ENCODE measurements around the gene LPCAT3. TPM values are rescaled to one million over a fixed set of nuclear protein-coding genes. Genes with fewer than 3 reads are reported as not detected.

LPCAT3 gene
- total RNA-seq, 1 experiment from 2014 or later: 45.8 TPM

GRCh38 chr12:6963016-6963731, 55.1 kb downstream of the LPCAT3 start:
- Histone ChIP-seq H3K27ac (ENCODE audit: low read depth, low read length) (peak overlapping the region; percentile 97), H3K79me2 (ENCODE audit: insufficient read depth, low read length) (peaks cover 50% of the 10 kb centered on the region), H3K9me2 (ENCODE audit: insufficient read depth) (no peaks in the 10 kb centered on the region), H4K20me1 (ENCODE audit: insufficient read depth) (peaks cover 8% of the 10 kb centered on the region; the same call in 1 of the 2 replicates), H3K36me3 (ENCODE audit: control insufficient read depth in 1 of 2, insufficient read depth in 2 of 2, low read length in 2 of 2) (peaks cover 10 to 27% of the 10 kb centered on the region in 2 experiments; a peak in 2 of 4 replicates), H2AFZ (ENCODE audit: low read depth, low read length, poor library complexity, severe bottlenecking) (no peak overlapping the region), H3K9me3 (ENCODE audit: control insufficient read depth in 1 of 2, insufficient read depth in 1 of 2, low read depth in 1 of 2, low read length in 2 of 2) (no peaks in the 10 kb centered on the region), H3K9ac (ENCODE audit: low read length) (peak overlapping the region; percentile 100), H3K4me3 (replicated peaks in 1 of 2; ENCODE audit: low read depth in 1 of 2, low read length in 2 of 2) (peak overlapping the region; percentile 96 to 99), H3K4me1 (ENCODE audit: control insufficient read depth in 1 of 2, insufficient read depth in 2 of 2, low read length in 2 of 2) (peaks cover 29 to 67% of the 10 kb centered on the region in 2 experiments), H3K4me2 (ENCODE audit: low read length) (peak overlapping the region; percentile 87), H3K27me3 (ENCODE audit: insufficient read depth, low read length) (no peaks in the 10 kb centered on the region)
- DNase-seq (ENCODE audit: low read depth, low spot score) (peak; percentile 89), ATAC-seq (peak; percentile 72)
- ChIA-PET POLR2A (interaction anchor here (1.1 to 9.9 kb wide), 11 partner anchors 16 to 240 kb away, joined by 3 to 269 read pairs (median 9); partner anchors contain the start of genes C12orf57, C1RL, COPS7A and LPCAT3), RAD21 (ENCODE audit: low non-redundant PET in 1 of 2, low total read pairs in 2 of 2, uncharacterized antibody in 2 of 2, unreplicated experiment in 2 of 2) (interaction anchor here in 1 of 2 experiments (1.5 to 4.0 kb wide), 2 partner anchors 18 to 38 kb away, joined by 3 to 22 read pairs; no protein-coding TSS in a partner anchor), CTCF (interaction anchor here (0.9 to 6.0 kb wide), 8 partner anchors 18 to 94 kb away, joined by 3 to 101 read pairs (median 10); partner anchors contain the start of genes C12orf57, RNU7-1 and SPSB2)
- no TSS peak for BruUV-seq (replicated peaks)
- intact Hi-C loops (cut with micrococcal nuclease): loop anchor here (5.0 kb wide), 1 partner anchor 211 kb away; the partner anchor contains the start of gene MLF2
- TF ChIP-seq POLR2AphosphoS5 (IDR thresholded peaks at IDR 0.05; ENCODE audit: low read depth, low read length) (peak; percentile 98), SP1 (IDR thresholded peaks at IDR 0.05; ENCODE audit: low read depth) (no peak), ZFX (IDR thresholded peaks at IDR 0.05) (peak; percentile 65; the same call in 1 of the 2 replicates), JUND (IDR thresholded peaks at IDR 0.05) (no peak), ZNF274 (IDR thresholded peaks at IDR 0.05; ENCODE audit: low read depth, low read length) (no peak), TCF7L2 (IDR thresholded peaks at IDR 0.05; ENCODE audit: borderline replicate concordance, extremely low read depth, insufficient read depth, insufficient read length) (peak; percentile 44), ATF3 (IDR thresholded peaks at IDR 0.05) (no peak), RAD21 (IDR thresholded peaks at IDR 0.05; ENCODE audit: low read depth) (no peak), YY1 (IDR thresholded peaks at IDR 0.05; ENCODE audit: extremely low read depth, insufficient replicate concordance, low read depth, low read length) (peak; percentile 46), SRF (IDR thresholded peaks at IDR 0.05; ENCODE audit: low read depth) (no peak), POLR2A (IDR thresholded peaks at IDR 0.05; ENCODE audit: borderline replicate concordance, extremely low read depth, insufficient read depth, insufficient read length) (peak; percentile 82), FOSL1 (IDR thresholded peaks at IDR 0.05; ENCODE audit: low read depth) (no peak)

Data from HCT116 (cell line).